Bronchial epithelial cell (primary cell): ENCODE results near the gene JAZF1. TPM values are rescaled to one million over a fixed set of nuclear protein-coding genes. Genes with fewer than 3 reads are reported as not detected.
A peak's percentile ranks its signal among the peaks of the same experiment; 100 is the strongest.

ENCODE experiments used
- DNase-seq: peaks from one replicate; pipeline ENCODE4 v3.0.0-alpha.2; 2010; ENCODE audit warnings: low read depth
- FAIRE-seq: peaks from 2 replicates; lab custom pipeline; 2011; peaks lifted over from hg19 to GRCh38; lab: Jason Lieb, UNC
- H3K27me3 ChIP-seq: 2 replicates; pipeline ENCODE4 v1.5.1; 2011; ENCODE audit warnings: low read length; ENCODE audit not compliant: control insufficient read depth, insufficient read depth
- H3K36me3 ChIP-seq: 2 replicates; pipeline ENCODE4 v1.5.1; 2011; ENCODE audit warnings: low read length; ENCODE audit not compliant: control insufficient read depth, insufficient read depth
- H3K4me3 ChIP-seq: 2 replicates; pipeline ENCODE4 v1.5.1; 2011; ENCODE audit warnings: mild to moderate bottlenecking, low read depth, low read length, control low read depth
- CTCF ChIP-seq: IDR thresholded peaks from 2 replicates; pipeline ENCODE4 v1.5.1; 2011; ENCODE audit warnings: mild to moderate bottlenecking, moderate library complexity, low read length, control low read depth, inconsistent platforms; ENCODE audit not compliant: insufficient read depth, severe bottlenecking
- total RNA-seq: library from RNA; depleted of rRNA; stranded (reverse); fragments of >200 nt; gene quantifications from 2 replicates; pipeline ENCODE4 v1.2.1, GENCODE V29; 2014

The JAZF1 gene
- total RNA-seq, 1 donor from 2014 or later = 1.1 TPM

DNA sequence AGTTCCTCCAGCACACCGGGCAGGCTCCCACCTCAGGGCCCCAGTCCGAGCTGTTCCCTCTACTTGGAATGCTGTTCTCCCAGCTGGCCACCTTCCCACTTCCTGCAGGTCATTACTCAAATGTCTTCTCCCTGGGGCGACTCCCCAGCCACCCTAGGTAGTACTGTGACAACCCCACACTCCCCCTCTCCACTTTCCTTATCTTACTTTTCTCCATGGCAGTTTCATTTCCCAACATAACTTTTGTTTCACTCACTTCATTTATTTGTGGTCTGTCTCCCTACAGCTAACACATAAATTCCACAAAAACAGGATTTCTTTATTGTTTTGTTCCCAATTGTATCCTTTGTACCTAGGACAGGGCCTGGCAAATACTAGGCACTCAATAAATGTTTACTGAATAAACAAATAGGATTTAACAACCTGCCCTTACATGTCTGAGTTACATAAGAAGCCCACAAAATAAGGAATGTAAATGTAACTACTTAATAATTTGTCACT, 76.5 kb downstream of the JAZF1 start:
- Histone ChIP-seq H3K4me3 (no peak overlapping the region), H3K27me3 (no peaks in the 10 kb centered on the region), H3K36me3 (no peaks in the 10 kb centered on the region)
- DNase-seq (peak; percentile 57), FAIRE-seq (no peak)
- no peak for TF ChIP-seq CTCF

DNA sequence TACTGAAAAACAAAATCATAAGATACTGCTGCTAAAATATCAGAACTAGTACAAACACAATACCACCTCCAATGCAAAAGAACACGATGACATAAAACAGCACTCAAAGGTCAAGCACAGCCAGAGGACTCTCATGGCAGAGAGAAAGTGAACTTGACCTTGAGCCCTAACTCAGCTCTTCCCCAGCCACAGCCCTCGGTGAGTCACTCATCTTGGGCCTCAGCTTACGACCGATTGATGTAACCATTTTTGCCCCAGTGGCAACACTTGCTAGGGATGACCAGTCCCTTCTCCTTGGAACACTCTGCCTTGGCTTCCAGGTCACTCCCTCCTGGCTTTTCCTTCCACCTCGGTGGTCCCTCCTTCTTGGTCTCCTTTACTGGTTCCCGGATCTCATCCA, 77.8 kb downstream of the JAZF1 start:
- Histone ChIP-seq H3K36me3 (no peaks in the 10 kb centered on the region), H3K27me3 (no peaks in the 10 kb centered on the region), H3K4me3 (no peak overlapping the region)
- DNase-seq = no peak
- TF ChIP-seq CTCF = no peak
- peak; percentile 7 for FAIRE-seq

GRCh38 chr7:28096713-28097112, 83.9 kb downstream of the JAZF1 start:
- TF ChIP-seq CTCF = peak; percentile 75
- Histone ChIP-seq H3K36me3 (no peaks in the 10 kb centered on the region), H3K27me3 (no peaks in the 10 kb centered on the region), H3K4me3 (no peak overlapping the region)
- peak; percentile 53 for DNase-seq
- no peak for FAIRE-seq

DNA sequence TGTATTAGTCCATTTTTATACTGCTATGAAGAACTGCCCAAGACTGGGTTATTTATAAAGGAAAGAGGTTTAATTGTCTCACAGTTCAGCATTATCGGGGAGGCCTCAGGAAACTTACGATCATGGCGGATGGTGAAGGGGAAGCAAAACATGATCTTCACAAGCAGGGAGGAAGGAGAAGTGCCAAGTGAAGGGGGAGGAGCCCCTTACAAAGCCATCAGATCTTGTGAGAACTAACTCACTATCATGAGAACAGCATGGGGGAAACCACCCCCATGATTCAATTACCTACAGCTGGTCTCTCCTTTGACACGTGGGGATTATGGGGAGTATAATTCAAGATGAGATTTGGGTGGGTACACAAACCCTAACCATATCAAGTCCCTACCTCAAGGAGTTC, 85.4 kb downstream of the JAZF1 start:
- FAIRE-seq = no peak
- no peak for TF ChIP-seq CTCF

GRCh38 chr7:28093623-28094232, 86.9 kb downstream of the JAZF1 start:
- H3K36me3 ChIP-seq = no peaks in the 10 kb centered on the region
- DNase-seq = peak; percentile 37
- no peak overlapping the region for H3K4me3 ChIP-seq
- no peak for FAIRE-seq
- H3K27me3 ChIP-seq = no peaks in the 10 kb centered on the region
- peak; percentile 71 for TF ChIP-seq CTCF

More for the DNA sequence above, 85.4 kb downstream of the JAZF1 start:
- Histone ChIP-seq H3K27me3 (no peaks in the 10 kb centered on the region), H3K36me3 (no peaks in the 10 kb centered on the region), H3K4me3 (no peak overlapping the region)
- DNase-seq = no peak

DNA sequence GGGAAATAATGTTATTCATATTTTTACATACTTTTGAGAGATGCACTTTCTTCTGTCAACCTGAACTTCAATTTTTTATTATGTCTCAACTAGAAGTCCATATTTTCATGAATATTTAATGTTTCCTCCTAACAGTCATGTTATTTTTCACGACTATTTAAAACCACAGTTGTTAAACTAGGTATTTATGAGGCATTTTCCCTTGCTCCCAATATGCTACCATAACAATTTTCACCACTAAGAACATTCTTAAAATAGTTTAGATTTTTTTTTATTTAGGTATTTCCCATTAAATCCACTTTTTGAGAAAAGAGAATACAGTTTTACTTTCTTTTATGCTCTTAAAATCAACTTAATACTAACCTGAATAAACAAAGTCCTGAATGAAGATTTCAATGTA, 89.4 kb downstream of the JAZF1 start:
- FAIRE-seq = no peak
- TF ChIP-seq CTCF = no peak
- Histone ChIP-seq H3K36me3 (no peaks in the 10 kb centered on the region), H3K27me3 (no peaks in the 10 kb centered on the region), H3K4me3 (no peak overlapping the region)
- DNase-seq = no peak
